NCI-H460 (cell line): ENCODE results near the gene LRFN2. TPM values are rescaled to one million over a fixed set of nuclear protein-coding genes. Genes with fewer than 3 reads are reported as not detected.

ENCODE experiments used
- DNase-seq: peaks from one replicate; pipeline ENCODE4 v3.0.0-alpha.2; 2016; ENCODE audit warnings: low read depth; ENCODE audit errors: extremely low read depth
- total RNA-seq: library from RNA; depleted of rRNA; stranded (reverse); fragments of >200 nt; shearing (Covaris generic); gene quantifications from 2 replicates; pipeline ENCODE4 v1.2.3, GENCODE V29; 2014

The LRFN2 gene
- total RNA-seq, 1 experiment from 2014 or later: not detected

DNA sequence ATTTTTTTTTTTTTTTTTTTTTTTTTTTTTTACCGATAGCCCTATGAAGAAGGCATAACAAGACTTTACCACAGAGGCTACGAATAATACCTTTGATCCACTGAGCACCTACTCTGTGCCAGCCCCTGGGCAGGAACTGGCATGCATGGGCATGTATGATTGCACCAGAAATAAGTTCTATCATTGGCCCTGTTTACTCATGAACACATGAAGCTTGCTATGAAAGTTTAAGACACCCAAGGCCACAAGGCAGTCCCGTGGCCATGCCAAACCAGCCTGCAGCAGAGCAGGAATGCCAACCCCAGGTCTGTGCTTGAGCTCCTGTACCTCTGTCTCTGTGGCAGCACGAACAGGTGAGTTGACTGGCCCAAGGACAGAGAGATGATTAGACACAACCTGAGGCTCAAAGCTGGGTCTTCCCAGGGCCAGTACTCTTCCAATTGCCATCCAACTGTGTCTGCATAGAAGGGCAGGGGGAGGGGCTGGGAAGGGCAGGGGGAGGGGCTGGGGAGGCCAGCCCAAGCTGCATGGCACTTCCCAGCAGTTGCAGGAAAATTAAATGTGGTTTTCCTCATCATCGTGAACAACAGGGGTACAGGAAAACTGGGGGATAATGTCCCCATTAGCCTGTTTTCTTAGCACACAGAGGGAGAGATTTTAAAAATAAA is 63.5 kb downstream of the LRFN2 start:
- DNase-seq: no peak

- DNase-seq: no peak
Measured at GRCh38 chr6:40521496-40521895, 65.7 kb downstream of the LRFN2 start.

DNA sequence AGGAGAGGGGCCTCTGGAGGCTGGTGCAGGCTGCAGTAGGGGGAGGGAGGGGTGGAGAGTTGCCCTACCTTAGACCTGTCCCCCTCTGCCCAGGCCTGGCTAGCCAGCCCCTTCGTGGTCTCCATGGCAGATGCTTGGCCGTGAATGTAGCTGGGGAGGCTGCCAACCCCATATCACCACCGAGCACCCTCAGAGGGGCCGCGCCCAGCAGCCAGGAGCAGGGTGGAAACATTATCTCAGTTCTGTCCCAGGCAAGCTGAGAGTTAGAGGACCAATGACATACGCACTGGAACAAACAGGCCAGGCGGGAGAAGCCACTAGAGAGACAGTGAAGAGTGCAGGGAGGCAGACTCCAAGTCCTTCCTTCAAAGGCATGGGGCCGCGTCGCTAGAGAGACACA is 66.5 kb downstream of the LRFN2 start:
- DNase-seq: no peak

DNA sequence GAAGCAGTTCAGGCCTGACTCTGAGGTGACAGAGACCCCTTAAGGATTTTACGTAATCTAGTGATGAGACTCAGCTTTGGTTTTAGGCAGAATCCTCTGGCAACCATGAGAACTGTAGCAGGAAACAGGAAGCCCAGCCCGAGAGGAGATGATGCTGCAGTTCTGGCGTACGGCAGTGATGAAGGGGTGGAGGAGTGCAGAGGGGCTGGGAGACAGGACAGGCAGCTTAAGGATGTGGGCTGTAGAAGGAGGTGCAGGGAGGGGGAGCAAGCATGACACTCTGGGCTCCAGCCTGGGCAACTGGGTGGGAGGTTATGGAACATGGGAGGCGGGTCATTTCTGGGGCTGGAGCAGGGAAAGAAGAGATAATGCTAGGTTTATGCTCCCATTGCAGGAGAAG is 67.1 kb downstream of the LRFN2 start:
- DNase-seq: no peak

DNA sequence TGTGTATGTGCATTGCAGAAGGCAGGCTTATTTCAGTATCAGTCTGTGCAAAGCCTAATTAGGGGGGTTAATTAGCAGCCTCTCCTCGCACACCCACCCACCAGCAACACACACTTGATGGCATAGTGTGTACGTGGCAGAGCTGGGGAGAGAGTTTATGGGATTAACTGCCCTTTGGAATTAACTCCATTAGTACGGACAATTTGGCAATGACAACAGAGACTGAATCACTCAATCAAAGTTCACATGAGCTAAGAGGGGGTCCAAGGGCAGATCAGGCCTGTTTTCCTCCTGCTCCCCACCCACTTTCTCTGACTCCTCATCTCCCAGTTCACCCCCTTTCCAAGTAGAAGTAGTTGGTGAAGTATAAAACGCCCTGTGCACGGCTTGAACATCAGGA is 69.5 kb downstream of the LRFN2 start:
- DNase-seq: no peak

- DNase-seq: no peak
Measured at GRCh38 chr6:40516429-40516828, 70.7 kb downstream of the LRFN2 start.

- no peak for DNase-seq
Measured at GRCh38 chr6:40512340-40512739, 74.8 kb downstream of the LRFN2 start.

DNA sequence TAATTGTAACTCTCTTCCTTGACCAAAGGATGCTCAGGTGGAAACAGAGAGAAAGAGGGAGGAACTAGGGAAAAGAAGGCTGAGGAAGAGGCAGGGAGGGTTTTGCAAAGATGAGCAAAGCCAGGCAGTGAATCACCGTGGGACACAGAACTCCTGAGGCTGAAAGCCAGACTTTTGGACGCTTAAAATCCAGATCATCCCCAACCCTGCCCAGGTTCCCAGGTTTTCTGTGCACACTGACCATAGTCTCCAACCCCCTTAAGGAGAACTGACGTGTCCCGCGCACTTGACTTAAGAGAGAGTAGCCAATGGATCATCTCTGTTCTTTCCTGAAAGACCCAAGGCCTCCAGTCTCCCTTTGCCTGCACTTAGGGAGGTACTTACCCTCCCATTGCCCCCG is 75.3 kb downstream of the LRFN2 start:
- no peak for DNase-seq

DNA sequence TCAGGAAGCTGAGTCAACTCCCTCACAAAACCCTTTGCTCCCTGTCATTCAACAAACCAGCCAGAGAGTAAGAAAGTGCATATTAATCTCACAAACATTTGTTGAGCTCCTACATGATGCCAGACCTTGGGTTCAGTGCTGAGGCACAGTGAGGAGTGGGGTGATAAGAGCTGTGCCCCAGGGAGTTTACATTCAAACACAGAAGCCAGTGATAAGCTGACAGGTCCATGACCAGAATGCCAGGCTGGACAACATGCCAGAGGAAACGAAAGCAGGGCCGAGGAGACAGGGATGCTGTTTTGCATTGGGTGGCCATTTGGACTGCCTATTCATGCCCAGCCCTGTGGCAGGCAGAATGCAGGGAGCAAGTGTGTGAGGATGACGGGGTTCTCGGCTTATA is 76.7 kb downstream of the LRFN2 start:
- no peak for DNase-seq

DNA sequence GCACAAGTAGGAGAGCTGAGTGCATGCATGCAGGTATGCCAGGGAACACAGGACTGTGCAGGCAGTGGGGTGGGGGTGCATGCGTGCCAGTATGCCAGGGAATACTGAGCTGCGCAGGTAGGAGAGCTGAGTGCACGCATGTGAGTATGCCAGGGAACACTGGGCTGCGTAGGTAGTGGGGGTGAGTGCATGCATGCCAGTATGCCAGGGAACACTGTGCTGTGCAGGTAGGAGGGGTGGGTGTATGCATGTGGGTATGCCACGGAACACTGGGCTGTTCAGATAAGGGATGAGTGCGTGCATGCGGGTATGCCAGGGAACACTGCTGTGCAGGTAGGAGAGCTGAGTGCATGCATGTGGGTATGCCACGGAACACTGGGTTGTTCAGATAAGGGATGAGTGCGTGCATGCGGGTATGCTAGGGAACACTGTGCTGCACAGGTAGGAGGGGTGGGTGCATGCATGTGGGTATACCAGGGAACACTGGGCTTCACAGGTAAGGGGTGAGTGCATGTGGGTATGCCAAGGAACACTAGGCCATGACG is 77.4 kb downstream of the LRFN2 start:
- no peak for DNase-seq

- DNase-seq: no peak
Measured at GRCh38 chr6:40509086-40509485, 78.1 kb downstream of the LRFN2 start.

DNA sequence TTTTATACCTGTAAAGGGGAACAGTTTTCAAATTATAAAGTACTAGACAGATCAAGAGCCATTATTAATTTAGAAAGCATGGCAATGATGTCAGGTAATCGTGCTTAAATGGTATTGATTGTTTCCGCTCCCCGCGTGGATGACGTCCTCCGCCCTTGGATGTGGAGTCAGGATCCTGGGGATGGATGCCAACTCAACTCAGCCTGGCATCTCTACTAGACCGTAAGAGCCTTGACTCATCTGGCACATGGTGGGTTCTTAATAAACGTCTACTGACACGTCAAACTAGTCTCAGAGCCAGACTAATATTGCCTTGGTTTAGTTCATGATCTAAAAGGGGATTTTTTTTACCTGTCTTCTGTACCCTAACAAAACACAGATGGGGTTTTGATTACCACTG is 80.2 kb downstream of the LRFN2 start:
- no peak for DNase-seq

DNA sequence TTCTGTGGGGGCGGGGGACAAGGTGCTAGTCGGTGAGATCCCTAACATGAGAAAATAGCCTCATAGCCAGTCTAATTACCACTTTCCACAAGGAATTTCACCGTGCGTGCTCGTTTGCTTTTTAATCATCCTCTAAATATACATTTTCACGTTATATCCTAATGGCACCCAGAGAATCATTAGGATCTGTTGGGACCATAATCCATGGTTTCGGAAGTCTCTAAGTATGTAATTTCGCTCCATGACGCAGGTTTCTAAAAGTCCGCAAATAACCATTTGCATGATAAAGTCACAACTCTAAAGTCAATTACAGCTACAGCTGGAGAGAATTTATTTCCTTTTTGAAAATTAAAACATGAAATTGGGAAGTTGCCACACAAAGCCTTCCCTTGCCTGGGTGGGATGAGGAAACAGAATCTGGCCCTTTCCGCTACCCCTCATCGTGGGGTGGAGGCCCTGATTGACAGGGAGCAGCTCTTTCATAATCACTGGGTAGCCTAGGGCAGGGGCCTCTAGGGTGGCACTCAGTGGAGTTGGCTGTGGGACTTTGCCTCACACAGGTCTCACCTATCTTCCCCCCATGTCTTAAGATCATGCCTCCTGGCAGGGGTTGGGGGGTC is 81.9 kb downstream of the LRFN2 start:
- no peak for DNase-seq

GRCh38 chr6:40504274-40504673 is 82.9 kb downstream of the LRFN2 start:
- DNase-seq: no peak

DNA sequence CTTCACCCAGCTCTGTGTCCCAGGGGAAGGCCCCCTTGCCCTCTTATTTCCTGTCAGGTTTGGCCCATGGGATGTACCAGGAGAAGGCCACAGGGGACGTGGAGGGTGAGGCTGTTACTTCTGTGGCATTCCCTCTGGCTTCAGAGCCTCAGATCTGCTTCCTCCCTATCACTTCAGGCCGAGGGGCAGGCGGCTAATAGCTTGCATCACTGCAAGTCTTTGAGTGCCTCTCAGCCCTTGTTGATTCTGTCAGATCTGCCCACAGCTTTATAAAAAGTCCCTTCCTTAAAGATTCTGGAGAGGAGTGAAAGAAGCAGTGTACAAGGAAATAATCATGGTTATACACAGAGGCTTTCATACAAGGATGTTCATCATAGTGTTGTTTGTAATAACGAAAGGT is 86.9 kb downstream of the LRFN2 start:
- no peak for DNase-seq

DNA sequence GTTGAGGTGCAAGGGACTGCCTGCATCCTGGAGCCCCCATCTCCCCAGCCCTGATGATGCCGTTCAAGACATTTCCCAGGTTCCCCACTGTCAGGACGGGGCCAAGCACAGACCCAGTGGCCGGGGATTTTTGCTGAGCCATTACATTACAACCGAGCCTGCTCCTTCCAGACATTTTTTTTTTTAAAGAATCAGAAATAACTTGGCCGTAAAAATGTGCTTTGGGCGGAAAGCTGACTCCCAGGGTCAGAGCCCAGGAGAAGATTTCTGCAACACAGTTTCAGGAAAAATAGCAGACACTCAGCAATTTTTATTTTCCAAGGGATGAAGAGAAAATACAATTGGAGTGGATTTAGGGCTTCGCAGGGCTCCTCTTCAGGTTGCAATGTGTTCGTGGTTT is 87.9 kb downstream of the LRFN2 start:
- no peak for DNase-seq

DNA sequence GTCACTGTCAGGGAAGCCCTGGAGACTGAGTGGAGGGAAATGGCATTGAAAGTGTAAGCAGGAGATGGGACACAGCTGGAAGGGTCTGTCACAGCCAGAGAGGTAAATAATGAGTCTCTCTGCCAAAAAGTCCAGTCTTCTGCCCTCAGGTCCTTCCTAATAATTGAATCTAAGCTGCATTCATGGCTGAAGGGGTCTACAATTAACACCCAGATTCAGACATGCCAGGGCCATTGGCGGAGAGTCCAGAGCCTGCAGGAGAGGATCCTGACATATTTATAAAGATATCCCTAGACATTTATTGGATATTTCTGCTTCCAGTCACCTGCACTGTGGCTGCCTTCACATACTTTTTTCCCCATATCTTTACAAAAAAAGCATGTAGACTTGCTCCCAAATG is 89.0 kb downstream of the LRFN2 start:
- no peak for DNase-seq

GRCh38 chr6:40492187-40492586 is 95.0 kb downstream of the LRFN2 start:
- DNase-seq: no peak

GRCh38 chr6:40490508-40490907 is 96.7 kb downstream of the LRFN2 start:
- DNase-seq: no peak

DNA sequence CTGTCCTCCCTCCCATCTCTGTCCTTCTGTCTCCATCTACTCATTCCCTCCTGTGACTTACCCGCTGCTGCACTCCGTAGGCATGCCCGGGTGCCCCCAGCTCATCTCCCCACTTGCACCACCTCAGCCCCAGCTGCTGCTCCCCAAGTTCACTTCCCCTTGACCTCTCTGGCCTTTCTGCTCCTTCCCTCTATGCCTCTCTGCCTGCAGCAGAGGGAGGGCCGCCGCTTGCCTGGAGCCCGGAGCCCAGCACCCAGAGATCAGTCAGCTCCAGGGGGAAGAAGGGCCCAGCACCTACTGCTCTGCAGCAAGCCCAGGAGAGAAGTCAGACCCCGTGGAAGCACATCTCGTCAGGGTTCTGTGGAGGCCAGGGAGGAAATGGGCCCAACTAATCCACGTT is 97.4 kb downstream of the LRFN2 start:
- DNase-seq: no peak

- DNase-seq: no peak
Measured at GRCh38 chr6:40486576-40486975, 100.6 kb downstream of the LRFN2 start.

DNA sequence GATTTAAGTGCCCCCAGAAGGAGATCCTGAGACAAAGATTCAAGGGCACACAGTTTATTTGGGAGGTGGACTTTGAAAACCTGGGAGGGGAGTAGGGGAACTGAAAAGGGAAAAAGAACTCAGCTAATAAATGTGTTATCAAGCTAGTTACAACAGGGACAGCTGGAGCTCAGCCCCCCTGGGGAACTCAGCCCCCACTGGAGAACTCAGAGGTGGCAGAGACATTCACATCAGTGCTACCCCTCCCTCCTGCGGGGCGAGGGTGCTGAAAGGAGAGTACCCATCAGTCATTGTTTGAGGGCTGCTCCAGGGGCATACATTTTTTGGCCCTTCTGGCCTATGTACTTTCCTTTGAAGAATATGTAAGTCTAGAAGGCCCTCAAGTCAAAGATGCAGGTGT is 101.4 kb downstream of the LRFN2 start:
- no peak for DNase-seq

GRCh38 chr6:40485300-40485699 is 101.9 kb downstream of the LRFN2 start:
- DNase-seq: no peak
